Ramos (cell line): ENCODE measurements around the gene KAT2A.

Experiments used
- in situ Hi-C: fragments of 300-500 bp; cut with MboI; formaldehyde crosslinking; loops from one replicate; pipeline ENCODE4 v1.14.3; 2022; ENCODE audit warnings: low sequenced_read_pairs; ENCODE audit not compliant: unreplicated experiment

KAT2A gene

DNA sequence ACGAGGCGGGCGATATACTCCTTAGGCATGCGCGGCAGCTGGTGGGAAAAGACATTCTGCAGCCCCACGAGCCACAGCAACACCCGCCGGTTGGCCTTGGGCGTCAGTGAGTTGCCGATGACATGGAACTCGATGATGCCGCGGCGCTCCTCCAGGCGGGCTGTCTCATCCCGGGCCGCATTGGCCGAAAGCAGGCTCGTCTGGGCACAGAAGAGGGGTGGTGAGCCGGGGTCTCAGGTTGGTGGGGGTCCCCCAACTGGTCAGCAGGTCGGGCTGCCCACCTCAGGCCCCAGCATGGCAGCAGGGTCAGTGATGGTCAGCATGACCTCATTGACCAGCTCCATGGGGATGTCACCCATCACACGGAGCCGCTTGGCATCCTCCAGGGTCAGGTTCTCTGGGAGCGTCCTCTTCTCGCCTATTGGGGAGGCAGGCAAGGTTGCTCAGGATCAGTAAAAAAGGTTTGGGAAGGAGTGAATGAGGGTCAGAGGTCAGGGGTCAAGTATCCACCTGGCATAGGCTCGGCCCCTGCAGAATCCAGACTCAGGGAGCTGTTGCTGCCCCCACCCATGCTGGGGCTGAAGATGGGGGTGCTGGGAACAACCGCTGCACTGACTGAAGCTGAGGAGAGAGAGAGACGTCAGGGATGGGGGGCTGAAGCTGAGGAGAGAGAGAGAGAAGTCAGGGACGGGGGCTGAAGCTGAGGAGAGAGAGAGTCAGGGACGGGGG, 3.6 kb downstream of the KAT2A start:
- in situ Hi-C loops, result loop anchor here (25.0 kb wide), 1 partner anchor 380 kb away; the partner anchor contains the start of gene HAP1

DNA sequence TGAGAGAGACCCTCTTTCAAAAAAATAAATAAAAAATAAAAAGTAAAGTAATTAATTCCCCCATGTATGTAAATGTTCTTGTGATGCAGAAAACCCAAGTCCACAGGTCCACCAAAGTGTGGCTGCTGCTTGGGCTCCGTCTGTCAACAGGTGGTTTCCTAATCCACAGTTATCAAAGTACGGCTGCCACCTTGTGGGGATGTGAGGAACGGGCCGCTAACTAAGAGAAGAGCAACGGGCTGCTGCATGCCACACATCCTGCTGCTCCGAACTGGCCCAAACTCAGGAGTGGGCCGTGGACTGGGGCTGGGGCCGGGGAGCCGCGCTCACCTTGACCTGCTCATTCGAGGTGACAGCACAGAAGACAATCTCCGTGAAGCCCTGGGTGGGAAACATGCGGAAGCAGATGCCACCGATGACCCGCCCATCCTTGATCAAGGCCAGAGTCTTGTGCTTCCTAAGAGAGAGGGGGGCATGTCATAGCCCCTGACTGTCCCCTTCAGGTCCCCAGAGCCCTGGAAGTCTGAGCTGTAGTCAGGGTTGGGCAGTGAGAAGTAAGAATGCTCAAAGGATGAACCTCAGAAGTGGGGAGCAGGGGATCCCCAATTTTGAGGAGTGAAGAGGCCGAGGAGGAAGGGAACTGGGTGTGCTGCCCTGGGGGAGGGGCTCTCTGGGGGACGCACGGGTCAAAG, 4.3 kb downstream of the KAT2A start:
- in situ Hi-C loops, result loop anchor here (25.0 kb wide), 1 partner anchor 380 kb away; the partner anchor contains the start of gene HAP1

DNA sequence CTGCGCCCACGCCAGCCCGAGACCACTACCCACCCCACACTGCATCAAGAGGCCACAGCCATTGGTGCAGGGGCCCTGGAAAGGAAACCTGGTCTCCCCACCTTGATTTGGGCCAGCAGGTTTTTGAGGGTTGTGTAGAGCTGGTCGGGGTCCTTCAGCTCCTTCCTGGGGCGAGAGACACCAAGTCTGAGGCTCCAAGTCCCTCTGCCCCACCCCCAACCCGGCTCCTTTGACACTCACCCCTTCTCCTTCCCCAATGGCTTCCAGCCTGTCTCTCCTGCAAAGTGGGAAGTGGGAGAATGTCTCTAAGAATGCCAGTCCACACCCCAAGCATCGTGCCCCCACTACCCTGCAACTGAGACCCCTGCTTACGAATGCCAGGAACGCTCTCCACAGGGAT, 7.0 kb downstream of the KAT2A start:
- in situ Hi-C loops, result loop anchor here (5.0 to 25.0 kb wide), 3 partner anchors 92 to 377 kb away; partner anchors contain the start of genes HAP1 and NKIRAS2

DNA sequence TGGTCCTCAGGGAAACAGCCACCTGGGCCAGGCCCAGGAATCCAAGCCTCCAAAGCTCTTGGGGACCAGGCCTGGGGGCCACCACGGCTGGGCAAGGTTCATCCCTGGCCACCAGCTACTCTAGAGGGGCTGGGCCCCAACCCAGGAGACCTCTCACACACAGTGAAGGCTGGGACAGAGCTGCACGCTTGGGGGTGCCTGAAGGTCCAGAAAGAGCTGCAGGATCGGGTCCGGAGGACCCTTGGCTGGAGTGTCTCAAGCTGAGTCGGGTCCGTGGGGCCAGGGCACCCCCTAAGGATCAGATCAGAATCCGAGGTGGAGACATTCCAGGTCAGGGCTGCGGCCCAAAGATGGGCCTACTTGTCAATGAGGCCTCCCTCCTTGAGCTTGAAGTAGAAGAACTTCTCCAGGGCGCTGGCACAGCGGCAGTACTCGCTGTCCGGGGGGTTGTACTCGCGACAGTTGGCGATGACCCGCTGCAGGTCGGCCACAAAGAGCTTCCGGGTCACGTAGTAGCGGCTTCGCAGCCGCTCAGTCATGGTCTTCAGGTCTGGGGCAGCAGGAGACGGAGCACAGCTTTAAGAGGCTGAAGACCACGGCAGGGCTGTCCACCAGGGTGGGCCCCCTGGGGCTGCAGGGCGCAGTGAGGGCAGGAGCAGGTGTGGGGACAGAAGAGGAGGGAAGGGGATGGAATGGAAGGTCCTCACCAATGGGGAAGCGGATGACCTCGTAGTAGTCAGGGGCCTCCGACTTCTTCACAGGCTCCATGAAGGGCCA, 7.7 kb downstream of the KAT2A start:
- in situ Hi-C loops, result loop anchor here (5.0 to 25.0 kb wide), 3 partner anchors 91 to 376 kb away; partner anchors contain the start of genes HAP1 and NKIRAS2

DNA sequence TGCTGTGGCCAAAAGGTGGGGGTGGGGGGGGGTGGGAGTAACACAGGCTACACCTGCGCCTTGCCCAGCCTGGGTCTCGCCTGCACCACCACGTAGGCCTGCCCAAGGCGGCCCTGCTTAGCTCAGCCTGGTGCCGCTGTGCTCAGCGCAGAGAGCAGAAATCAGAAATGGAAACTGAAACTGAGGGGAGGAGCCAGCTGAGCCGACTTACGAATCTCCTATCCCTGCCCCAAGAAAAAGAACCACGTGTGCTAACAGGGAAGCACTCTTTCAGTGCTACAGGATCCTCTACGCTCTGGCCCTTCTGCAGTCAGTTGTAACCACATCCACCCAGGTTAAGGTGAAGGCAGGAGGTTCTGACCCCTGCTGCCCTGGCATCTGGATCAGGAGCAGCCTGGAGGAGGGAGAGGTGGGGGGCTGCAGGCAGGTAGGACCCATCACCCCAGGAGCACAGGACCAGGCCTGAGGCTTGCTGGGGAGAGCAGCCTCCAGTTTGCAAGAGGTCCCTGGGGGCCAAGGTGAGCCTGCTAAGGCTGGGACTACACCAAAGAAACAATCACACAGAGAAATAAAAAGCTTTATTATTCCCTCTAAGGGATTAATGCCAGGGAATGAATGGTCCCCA, 8.5 kb downstream of the KAT2A start, which contains the start of gene DHX58:
Gene DHX58 (minus strand): TSS at position 163 of the 625 bp plus-strand sequence. CDS start 822 bp downstream, outside the sequence.
- in situ Hi-C loops, result loop anchor here (5.0 to 25.0 kb wide), 3 partner anchors 90 to 375 kb away; partner anchors contain the start of genes HAP1 and NKIRAS2

DNA sequence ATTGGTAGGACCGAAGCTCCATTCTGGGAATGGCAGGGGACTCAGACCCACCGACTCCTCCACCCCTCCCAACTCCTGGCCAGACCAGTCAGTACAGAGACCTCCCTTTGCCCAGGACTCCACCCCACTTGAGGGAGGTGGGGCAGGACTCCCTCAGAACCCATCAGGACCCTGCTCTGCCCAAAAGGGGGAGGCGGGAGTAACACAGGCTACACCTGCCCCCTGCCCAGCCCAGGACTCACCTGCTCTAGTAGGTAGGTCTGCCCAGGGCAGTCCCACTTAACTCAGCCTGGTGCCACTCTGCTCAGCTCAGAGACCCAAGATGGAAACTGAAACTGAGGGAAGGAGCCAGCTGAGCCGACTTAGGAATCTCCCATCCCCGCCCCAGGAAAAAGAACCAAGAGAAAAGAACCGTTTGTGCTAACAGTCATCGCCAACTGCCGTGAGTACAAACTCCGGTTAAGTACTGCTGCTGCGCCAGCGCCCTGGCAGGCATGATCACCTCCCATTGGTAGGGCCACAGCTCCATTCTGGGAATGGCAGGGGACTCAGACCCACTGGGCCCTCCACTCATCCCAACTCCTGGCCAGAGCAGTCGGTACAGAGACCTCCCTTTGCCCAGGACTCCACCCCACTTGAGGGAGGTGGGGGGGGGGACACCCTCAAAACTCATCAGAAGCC, 9.2 kb downstream of the KAT2A start:
- in situ Hi-C loops, result loop anchor here (5.0 to 25.0 kb wide), 3 partner anchors 90 to 375 kb away; partner anchors contain the start of genes HAP1 and NKIRAS2

DNA sequence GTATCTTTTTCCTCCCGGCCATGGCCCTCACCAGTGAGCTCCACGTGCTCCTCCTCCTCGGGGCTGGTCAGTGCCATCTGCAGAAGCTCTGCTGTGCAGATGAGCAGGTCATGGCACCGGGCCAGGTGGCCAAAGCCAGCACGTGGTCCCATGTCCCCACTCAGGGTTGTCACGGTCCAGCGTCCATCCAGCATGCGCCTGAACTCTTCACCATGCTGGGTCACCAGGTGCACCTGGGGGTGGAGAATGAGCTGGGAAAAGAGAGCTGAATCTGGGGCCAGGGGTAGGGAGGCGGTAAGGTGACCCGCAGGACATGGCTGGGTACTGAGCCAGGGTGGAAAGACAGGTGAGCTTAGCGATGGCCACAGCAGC, 9.9 kb downstream of the KAT2A start:
- in situ Hi-C loops, result loop anchor here (5.0 to 25.0 kb wide), 3 partner anchors 89 to 374 kb away; partner anchors contain the start of genes HAP1 and NKIRAS2

DNA sequence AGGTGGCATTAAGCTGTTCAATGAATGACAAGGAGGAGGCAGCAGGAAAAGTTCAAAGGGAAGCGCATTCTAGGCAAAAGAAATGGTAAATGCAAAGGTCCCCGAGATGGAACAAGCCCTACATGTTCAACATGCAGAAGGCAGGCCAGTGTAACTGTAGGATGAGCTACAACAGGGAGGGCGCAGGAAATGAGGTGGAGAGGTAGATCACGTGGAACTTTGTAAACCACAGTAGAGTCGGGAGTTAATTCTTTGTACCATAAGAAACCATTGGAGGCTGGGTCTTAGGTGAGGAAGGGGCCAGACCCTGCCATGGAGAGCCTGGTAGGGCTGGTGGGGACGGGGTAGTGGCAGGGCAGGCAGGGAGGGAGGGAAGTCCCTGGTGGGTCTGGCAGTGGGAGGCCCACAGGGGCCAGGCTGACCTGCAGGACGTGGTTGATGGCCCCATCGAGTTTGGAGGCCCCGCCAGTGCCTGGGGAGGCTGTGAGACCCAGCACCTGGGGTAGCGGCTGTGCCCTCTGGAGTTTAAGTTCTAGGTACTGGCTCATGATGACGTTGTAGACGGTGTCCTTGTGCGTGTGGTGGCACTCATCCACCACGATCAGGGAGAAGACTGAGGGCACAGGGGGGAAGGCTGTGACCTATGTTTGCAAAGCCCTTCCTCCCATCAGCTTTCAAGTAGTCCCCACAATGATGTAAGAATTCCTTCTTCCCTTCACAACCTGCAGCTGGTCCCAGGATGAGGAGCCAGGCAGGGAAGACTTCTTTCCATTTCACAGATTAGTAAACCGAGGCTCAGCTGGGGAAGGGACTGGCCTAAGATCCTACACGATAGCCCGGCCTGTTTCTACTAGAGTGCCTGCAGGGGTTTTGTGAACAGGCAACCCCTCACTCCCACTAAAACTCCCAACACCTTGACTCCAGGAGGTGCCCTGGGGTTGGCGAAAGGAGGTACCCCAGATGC, 10.6 kb downstream of the KAT2A start:
- in situ Hi-C loops, result loop anchor here (5.0 to 25.0 kb wide), 3 partner anchors 88 to 373 kb away; partner anchors contain the start of genes HAP1 and NKIRAS2

DNA sequence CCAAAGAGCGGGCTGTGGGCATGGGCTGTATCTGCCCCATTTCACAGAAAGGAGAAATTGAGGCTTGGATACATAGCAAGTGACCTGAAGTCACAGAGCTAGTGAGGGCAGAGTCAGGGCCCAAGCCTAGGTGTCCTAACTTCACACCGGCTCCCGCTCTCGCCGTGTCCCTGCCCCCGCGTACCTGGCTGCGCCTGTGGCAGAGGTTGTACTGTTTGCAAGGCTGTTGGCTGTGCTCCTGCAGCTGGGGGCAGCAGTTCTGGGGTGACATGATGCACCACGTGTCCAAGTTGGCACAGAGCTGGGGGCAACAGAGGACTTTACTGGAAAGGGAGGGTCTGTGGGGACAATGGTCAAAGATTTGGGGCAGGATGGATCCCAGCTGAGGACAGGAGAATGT, 12.1 kb downstream of the KAT2A start:
- in situ Hi-C loops, result loop anchor here (25.0 kb wide), 1 partner anchor 372 kb away; the partner anchor contains the start of gene HAP1

DNA sequence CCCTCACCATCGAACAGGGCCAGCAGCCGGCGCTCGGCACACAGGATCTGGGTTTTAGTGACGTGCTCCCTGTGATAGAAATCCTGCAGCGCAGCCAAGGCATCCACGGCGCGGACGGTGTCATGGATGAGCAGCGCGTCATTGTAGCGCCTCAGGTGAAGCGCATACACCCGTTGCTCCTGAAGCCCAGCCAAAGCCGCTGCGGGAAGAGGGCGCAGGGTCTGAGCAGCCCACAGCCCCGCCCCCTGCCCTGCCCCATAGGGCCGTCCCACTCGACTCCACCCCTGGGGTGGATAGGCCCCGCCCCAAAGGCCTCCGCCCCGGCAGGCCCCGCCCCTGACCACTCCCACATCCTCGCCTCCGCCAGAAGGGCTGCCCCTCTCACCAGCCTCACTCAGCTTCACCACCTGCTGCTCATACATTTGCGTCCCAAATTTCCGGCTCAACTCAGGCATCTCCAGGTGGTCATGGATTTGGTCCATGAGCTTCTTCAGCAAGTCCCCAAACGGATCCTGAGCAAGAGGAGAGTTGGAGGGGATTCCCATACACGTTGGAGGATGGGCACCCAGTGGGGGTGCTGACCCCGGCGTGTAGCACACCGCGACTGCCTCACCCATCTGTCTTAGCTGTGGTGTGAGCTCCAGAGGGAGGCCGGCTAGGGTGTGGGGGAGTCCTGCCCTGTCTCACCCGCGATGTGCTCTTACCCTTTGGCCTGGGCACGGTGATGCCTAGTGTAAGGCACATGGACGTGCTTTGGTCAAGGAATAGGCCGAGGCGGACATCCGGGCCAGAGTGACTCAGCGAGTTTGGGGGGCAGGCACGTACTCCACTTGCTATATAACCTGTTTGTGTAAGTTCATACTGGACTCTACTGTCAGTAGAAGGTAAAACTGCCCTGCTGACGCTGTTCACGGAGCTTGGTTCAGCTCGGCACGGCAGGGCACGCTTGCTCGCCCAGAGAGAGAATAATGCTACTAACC, 13.3 kb downstream of the KAT2A start:
- in situ Hi-C loops, result loop anchor here (25.0 kb wide), 1 partner anchor 371 kb away; the partner anchor contains the start of gene HAP1

DNA sequence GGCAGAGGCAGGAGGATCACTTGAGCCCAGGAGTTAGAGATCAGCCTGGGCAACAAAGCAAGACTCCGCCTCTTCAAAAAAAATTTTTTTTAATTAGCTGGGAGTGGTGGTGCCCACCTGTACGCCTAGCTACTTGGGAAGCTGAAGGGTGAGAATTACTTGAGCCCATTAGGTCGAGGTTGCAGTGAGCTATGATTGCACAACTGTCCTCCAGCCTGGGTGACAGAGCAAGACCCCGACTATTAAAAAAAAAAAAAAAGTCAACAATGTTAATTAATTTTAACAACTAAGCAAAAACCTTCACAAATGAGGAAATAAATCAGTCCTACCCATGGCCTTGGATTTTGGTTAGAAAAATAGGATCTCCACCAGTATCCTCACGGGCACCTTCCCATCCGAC, 14.0 kb downstream of the KAT2A start:
- in situ Hi-C loops, result loop anchor here (25.0 kb wide), 1 partner anchor 370 kb away; the partner anchor contains the start of gene HAP1

DNA sequence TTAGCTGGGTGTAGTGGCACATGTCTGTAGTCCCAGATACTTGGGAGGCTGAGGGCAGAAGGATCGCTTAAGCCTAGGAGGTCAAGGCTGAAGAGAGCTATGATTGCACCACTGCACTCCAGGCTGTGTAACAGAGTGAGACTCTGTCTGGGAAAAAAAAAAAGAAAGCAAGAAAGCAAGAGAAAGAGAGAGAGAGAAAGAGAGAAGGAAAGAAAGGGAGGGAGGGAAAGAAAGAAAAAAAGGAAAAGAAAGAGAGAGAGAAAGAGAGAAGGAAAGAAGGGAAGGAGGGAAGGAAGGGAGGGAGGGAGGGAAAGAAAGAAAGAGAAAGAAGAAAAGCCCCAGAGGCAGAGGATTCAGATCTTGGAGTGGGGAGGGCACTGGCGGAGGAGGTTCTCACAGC, 15.2 kb downstream of the KAT2A start:
- in situ Hi-C loops, result loop anchor here (25.0 kb wide), 1 partner anchor 369 kb away; the partner anchor contains the start of gene HAP1

DNA sequence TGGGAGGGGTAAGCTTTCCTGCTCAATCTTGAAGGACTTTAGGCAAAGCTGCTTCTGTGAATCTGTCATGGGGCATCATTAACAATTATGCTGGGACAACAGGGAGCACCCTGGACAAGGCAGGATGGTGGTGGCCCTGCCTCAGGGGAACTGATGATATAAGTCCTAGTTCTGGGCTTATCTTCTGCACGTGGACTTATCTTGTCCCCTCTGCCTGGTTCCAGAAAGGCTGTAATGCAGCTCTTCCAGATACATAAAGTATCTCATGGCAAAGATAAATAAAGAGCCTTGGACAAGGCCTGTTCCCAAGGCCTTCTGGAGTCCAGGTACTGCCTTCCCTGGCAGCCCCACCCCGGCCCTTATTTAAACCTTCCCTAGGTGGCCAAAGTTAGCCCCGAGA, 16.9 kb downstream of the KAT2A start:
- in situ Hi-C loops, result loop anchor here (25.0 kb wide), 1 partner anchor 367 kb away; the partner anchor contains the start of gene HAP1

DNA sequence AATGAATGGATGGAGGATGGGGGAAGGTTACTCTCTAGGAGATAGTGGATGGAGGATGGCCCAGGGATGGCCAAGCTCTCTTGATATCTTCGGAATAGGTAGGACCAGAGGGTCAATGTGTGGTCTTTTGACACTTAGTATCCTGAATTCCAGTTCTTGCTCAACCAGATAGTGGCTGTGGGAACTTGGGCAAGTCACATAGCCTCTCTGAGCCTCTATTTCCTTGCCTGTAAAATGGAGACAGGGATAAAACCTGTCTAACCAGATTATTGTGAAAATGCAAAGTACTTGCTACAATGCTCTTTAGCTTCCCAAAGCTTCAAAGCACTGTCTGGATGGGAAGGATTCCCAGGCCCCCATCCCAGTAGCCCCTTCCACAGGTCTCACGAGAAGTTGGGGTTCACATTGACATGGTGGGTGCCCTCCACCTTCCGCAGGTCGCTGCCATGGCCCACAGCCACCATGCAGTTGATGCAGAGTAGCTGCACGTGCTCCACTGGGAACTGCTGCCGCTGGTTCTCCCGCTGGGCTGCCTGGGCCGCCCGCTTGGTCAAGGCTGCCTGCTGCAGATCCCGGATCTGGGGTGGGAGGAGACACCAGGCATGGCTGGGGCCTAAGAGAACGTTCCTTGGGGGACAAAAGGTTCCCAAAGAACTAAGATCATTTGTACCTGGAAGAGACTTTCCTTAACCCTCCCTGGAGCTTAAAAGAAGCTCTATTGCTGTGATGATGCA, 17.8 kb downstream of the KAT2A start:
- in situ Hi-C loops, result loop anchor here (25.0 kb wide), 1 partner anchor 366 kb away; the partner anchor contains the start of gene HAP1

DNA sequence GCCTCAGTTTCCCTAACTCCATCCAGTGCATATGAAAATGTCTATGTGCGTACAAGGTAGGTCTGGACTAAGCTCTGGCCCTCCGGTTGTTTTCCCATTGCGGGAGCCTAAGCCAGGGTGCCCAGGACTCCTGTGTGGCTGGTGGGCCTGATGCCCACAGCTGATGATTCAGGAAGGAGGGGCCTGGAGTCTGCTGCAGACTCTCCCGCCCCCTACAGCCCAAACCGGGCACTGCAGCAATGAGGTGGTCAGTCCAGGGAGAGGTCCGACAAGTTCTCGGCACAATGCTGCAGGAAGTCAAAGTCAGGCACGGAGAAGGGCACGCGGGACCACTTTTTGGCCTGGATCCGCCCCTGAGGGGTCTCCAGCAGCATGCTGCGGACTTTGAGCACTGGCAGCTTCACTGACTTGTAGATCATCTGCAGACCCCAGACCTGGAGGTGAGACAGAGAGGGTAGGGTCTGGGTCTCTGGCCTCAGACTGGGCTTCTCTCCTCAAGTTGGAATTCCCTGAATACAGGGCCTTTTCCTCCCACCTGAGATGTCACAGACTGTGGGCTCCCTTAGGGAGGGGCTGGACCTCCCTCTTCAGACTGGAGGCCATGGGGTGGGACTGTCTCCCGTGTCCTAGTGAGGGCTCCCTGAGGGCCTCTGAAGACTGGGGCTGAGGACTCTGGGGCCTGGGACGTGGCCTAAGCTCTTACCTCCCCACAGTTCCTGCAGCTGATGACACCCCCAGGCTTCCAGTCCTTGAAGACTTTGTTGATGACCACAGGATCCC, 19.5 kb downstream of the KAT2A start:
- in situ Hi-C loops, result loop anchor here (25.0 kb wide), 1 partner anchor 364 kb away; the partner anchor contains the start of gene HAP1
